H7 (cell line): Measurements from ENCODE around the gene ST8SIA6. TPM values are rescaled to one million over a fixed set of nuclear protein-coding genes. Genes with fewer than 3 reads are reported as not detected.
"Not testable (repeated sequence)": the region's sequence is repeated elsewhere in the genome, so short reads cannot be mapped to it uniquely, and the experiment has no call there.

Experiments
- DNase-seq: peaks from one replicate; pipeline ENCODE4 v3.0.0; 2012
- H3K27me3 ChIP-seq: 2 replicates; pipeline ENCODE4 v1.6.0; 2011; ENCODE audit warnings: mild to moderate bottlenecking, low read length; ENCODE audit not compliant: control insufficient read depth, insufficient read depth
- H3K36me3 ChIP-seq: replicated peaks from 2 replicates; pipeline ENCODE4 v1.5.1; 2011; ENCODE audit warnings: low read length; ENCODE audit not compliant: control insufficient read depth, insufficient read depth
- H3K4me3 ChIP-seq: 2 replicates; pipeline ENCODE4 v1.5.1; 2011; ENCODE audit warnings: low read depth, mild to moderate bottlenecking, control low read depth, low read length, moderate library complexity; ENCODE audit not compliant: insufficient read depth
- total RNA-seq: library from RNA; depleted of rRNA; stranded (reverse); fragments of >200 nt; shearing (Covaris generic); gene quantifications from 2 replicates; pipeline ENCODE4 v1.2.3, GENCODE V29; 2014

Gene ST8SIA6
- total RNA-seq, 1 experiment from 2014 or later = 2.9 TPM

DNA sequence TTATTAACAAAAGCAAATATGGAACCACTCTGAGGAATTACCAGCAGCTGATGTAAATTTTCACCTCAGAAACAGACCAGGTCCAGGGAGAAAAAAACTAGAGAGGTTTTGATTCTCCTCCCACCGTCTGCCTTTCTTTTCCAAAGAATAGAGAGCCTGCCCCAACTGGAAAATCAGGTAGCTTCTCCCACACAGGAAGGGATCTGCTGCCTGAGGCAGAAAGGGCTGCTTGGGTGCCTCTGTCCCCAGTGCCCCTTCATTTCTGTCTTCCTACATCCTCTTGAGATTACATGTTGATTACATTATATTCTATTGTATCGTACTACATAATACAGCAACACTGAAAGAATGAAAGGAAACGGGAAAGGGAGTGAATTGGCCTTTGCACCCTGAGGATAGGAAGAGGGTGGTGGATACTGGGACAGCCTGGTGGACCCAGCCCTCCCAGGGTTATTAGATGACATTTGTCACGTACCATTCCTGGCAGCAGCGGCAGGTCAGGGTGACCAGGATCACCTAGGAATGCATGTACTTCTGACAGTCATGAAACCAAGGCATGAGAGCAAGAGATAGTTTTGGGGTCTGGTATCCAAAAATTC, 8.9 kb downstream of the ST8SIA6 start:
- DNase-seq = no peak
- H3K27me3 ChIP-seq = no peaks in the 10 kb centered on the region
- H3K36me3 ChIP-seq = no peaks in the 10 kb centered on the region; the same call in 1 of the 2 replicates
- H3K4me3 ChIP-seq = no peak overlapping the region

DNA sequence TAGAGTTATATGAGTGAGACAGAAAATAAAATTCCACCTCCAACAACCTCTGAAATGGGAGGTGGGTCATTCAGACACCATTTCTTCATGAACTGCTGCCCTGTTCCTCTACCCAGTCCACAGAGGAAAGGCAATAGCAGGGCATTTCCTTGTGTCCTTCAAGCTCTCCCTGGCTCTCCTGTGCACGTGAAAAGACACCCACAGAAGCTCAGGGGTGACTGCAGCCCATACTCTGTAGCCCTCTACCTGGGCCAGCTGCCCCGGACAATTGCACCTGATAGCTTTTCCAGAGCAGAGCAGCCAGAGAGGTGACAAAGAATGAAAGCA, 10.0 kb downstream of the ST8SIA6 start:
- Histone ChIP-seq H3K36me3 (no peaks in the 10 kb centered on the region), H3K4me3 (no peak overlapping the region), H3K27me3 (no peaks in the 10 kb centered on the region)
- DNase-seq = no peak

GRCh38 chr10:17443707-17444387, 10.5 kb downstream of the ST8SIA6 start:
- Histone ChIP-seq H3K36me3 (no peaks in the 10 kb centered on the region), H3K4me3 (no peak overlapping the region), H3K27me3 (no peaks in the 10 kb centered on the region)
- no peak for DNase-seq

DNA sequence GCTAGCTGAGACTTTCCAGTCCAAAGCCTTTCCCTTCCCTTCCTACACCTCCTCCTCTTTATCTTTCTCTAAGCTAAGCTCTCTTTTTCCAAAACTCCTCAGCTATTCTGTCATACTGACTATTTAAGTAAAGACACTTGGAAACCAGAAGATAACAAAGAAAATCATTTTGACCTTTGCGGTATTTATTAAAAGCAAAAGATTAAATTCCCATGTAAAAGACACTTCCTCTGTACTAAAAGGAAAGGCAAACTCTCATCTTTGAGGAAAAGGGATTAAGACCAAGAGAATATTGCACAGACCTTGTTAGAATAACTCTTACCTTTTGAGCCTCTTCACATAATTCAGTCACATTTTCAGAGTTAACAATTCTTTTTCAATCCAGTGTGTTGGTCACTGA, 15.8 kb downstream of the ST8SIA6 start:
- H3K36me3 ChIP-seq = no peaks in the 10 kb centered on the region
- no peaks in the 10 kb centered on the region for H3K27me3 ChIP-seq
- no peak overlapping the region for H3K4me3 ChIP-seq
- DNase-seq = no peak

DNA sequence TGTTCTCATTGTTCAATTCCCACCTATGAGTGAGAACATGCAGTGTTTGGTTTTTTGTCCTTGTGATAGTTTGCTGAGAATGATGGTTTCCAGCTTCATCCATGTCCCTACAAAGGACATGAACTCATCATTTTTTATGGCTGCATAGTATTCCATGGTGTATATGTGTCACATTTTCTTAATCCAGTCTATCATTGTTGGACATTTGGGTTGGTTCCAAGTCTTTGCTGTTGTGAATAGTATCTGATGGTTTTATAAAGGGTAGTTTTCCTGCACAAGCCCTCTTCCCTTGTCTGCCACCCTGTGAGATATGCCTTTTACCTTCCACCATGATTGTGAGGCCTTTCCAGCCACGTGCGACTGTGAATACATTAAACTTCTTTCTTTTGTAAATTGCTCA, 17.8 kb downstream of the ST8SIA6 start:
- not testable (repeated sequence) for H3K4me3 ChIP-seq, H3K36me3 ChIP-seq, H3K27me3 ChIP-seq, DNase-seq

- DNase-seq = no peak
- Histone ChIP-seq H3K4me3 (no peak overlapping the region), H3K36me3 (no peaks in the 10 kb centered on the region), H3K27me3 (no peaks in the 10 kb centered on the region)
Measured at GRCh38 chr10:17435953-17436352, 18.4 kb downstream of the ST8SIA6 start.

DNA sequence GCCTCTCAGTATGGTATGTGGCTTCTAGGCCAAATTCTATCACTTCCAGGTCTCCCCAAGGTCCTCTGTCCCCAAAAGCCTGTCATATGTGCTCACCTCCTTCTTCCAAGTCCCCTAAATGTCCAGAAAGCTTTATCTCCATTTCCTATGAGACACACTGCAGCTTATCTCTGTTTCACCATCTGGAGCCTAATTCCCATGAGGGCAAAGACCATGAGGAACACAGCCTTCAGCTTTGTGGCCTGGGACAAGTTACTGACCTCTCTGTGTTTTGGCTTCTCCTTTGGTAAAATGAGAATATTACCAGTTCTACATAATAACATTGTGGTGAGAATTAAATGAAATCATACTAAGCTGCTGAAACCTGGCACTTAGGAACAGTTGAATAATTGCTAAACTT, 19.2 kb downstream of the ST8SIA6 start:
- no peak for DNase-seq
- no peaks in the 10 kb centered on the region for H3K27me3 ChIP-seq

GRCh38 chr10:17432723-17433122, 21.7 kb downstream of the ST8SIA6 start:
- Histone ChIP-seq H3K36me3 (no peaks in the 10 kb centered on the region), H3K27me3 (no peaks in the 10 kb centered on the region), H3K4me3 (no peak overlapping the region)
- DNase-seq = no peak

More for the DNA sequence above, 19.2 kb downstream of the ST8SIA6 start:
- no peaks in the 10 kb centered on the region for H3K36me3 ChIP-seq
- no peak overlapping the region for H3K4me3 ChIP-seq

- no peaks in the 10 kb centered on the region for H3K27me3 ChIP-seq
- no peak for DNase-seq
- H3K4me3 ChIP-seq = no peak overlapping the region
- H3K36me3 ChIP-seq = no peaks in the 10 kb centered on the region
Measured at GRCh38 chr10:17431871-17432311, 22.5 kb downstream of the ST8SIA6 start.

GRCh38 chr10:17430647-17431355, 23.6 kb downstream of the ST8SIA6 start:
- H3K27me3 ChIP-seq = no peaks in the 10 kb centered on the region

DNA sequence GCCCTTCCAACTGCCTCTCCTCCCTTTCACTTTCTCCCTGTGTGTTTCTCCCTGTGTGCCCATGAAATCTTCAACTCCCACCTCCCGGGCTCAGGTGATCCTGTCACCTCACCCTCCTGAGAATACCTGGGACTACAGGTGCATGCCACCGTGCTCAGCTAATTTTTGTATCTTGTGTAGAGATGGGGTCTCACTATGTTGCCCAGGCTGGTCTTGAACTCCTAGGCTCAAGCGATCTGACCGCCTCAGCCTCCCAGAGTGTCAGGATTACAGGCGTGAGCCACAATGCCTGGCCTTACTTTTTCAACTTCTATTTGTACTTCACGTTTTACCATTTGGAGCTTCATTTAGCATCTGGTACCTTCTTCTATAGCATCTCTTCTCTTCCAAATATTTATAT, 24.9 kb downstream of the ST8SIA6 start:
- Histone ChIP-seq H3K27me3 (no peaks in the 10 kb centered on the region), H3K4me3 (no peak overlapping the region), H3K36me3 (no peaks in the 10 kb centered on the region)
- no peak for DNase-seq

More at GRCh38 chr10:17430647-17431355, 23.6 kb downstream of the ST8SIA6 start:
- no peaks in the 10 kb centered on the region for H3K36me3 ChIP-seq
- no peak overlapping the region for H3K4me3 ChIP-seq
- DNase-seq = peak; percentile 59

DNA sequence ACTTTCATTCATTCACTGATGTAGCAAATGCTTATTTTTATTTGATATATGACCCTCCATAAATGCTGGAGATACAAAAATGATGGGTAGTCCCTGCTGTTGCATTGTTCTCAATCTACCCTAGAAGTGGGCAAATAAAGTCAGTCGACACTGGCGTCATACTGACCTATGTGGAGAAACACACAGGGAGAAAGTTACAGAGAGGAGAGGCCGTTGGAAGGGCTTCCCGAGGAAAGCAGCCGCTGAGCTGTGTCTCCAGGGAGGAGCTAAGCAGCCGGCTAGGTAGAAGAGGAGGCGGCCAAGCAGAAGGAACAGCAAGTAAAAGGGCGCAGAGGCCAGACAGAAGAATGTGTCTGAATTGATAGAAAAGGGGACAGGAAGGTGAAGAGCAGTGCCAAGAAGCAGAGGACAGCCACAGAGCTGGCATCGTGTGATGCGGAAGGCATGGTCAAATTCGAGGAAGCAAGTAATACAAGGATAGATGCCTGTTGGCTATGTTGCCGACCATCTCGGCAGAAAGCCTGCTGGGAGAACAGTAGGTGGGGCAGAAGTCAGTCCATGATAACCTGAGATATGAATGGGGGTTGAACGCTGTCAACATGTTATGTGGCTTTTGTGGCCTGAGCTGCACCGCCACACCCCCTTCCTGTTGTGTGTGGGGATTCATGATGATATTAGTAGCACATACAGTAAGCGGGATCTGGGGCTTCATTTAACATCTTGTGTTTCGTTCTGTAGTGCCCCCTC, 25.9 kb downstream of the ST8SIA6 start:
- Histone ChIP-seq H3K27me3 (no peaks in the 10 kb centered on the region), H3K36me3 (no peaks in the 10 kb centered on the region), H3K4me3 (no peak overlapping the region)
- DNase-seq = no peak

- Histone ChIP-seq H3K27me3 (no peaks in the 10 kb centered on the region), H3K4me3 (no peak overlapping the region), H3K36me3 (no peaks in the 10 kb centered on the region)
- no peak for DNase-seq
Measured at GRCh38 chr10:17427666-17428350, 26.6 kb downstream of the ST8SIA6 start.

DNA sequence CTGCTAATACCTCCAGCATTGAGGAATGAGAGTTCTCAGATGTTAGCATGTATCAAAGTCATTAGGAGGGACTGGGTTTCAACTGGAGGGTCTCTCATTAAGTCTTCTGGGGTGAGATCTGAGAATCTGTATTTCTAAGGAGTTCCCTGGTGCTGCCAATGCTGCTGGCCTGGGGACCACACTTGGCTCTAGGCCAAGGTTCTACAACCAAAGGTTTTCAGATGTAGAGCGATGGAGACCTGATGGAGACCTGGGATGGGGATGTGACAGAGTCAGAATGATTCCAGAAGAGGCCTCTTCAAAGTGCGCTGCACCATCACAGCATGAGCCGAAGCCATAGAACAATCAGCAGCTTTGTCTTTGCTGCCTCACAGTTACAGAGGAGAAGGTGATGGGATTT, 27.2 kb downstream of the ST8SIA6 start:
- H3K36me3 ChIP-seq = no peaks in the 10 kb centered on the region
- no peaks in the 10 kb centered on the region for H3K27me3 ChIP-seq
- DNase-seq = no peak
- H3K4me3 ChIP-seq = no peak overlapping the region
